K562 (cell line): ENCODE measurements around the gene ATP2B1. TPM values are rescaled to one million over a fixed set of nuclear protein-coding genes. Genes with fewer than 3 reads are reported as not detected.

Experiments
- CC2D1A ChIP-seq: fragments of 450-650 bp; IDR thresholded peaks from 2 replicates; pipeline ENCODE4 v1.6.1; 2017; ENCODE audit warnings: mild to moderate bottlenecking
- CXXC5 ChIP-seq: fragments of 250-450 bp; sonication (Bioruptor Pico); IDR thresholded peaks from 2 replicates; pipeline ENCODE4 v1.8.0; 2022; ENCODE audit warnings: inconsistent platforms, mild to moderate bottlenecking, moderate library complexity
- EZH2 ChIP-seq: IDR thresholded peaks from 2 replicates; pipeline ENCODE4 v1.6.1; 2012; ENCODE audit warnings: low read depth, mild to moderate bottlenecking, inconsistent platforms, low read length, borderline replicate concordance
- HMG20A ChIP-seq: fragments of 450-650 bp; formaldehyde crosslinking; conservative IDR thresholded peaks from 2 replicates; pipeline ENCODE4 v1.4.0; 2020; ENCODE audit warnings: mild to moderate bottlenecking, mixed read lengths
- KAT7 ChIP-seq: sonication (generic); formaldehyde crosslinking; IDR thresholded peaks from 2 replicates; pipeline ENCODE4 v1.8.0; 2022; ENCODE audit warnings: missing genetic modification reagents, mild to moderate bottlenecking, borderline replicate concordance
- PHB ChIP-seq: fragments of 250-450 bp; sonication (Bioruptor Pico); IDR thresholded peaks from 2 replicates; pipeline ENCODE4 v1.5.0; 2021
- PHTF2 ChIP-seq: fragments of 250-450 bp; sonication (Bioruptor Pico); IDR thresholded peaks from 2 replicates; pipeline ENCODE4 v1.5.0; 2021; ENCODE audit warnings: mild to moderate bottlenecking
- RFX1 ChIP-seq: fragments of 450-650 bp; IDR thresholded peaks from 2 replicates; pipeline ENCODE4 v1.6.1; 2016; ENCODE audit warnings: mild to moderate bottlenecking, moderate library complexity
- SMAD1 ChIP-seq: fragments of 150-350 bp; IDR thresholded peaks from 2 replicates; pipeline ENCODE4 v1.6.1; 2014; ENCODE audit warnings: low read length, low read depth; ENCODE audit not compliant: partially characterized antibody
- SMAD4 ChIP-seq: fragments of 250-450 bp; sonication (Bioruptor Pico); conservative IDR thresholded peaks from 2 replicates; pipeline ENCODE4 v1.8.0; 2021; ENCODE audit warnings: inconsistent platforms, mild to moderate bottlenecking, moderate library complexity
- SMARCA4 ChIP-seq: fragments of 450-650 bp; IDR thresholded peaks from 2 replicates; pipeline ENCODE4 v1.6.1; 2016
- SRSF1 ChIP-seq: fragments of 200-400 bp; formaldehyde crosslinking; IDR thresholded peaks from 2 replicates; pipeline ENCODE4 v1.6.1; 2017; ENCODE audit warnings: mild to moderate bottlenecking, low read depth, low read length, moderate library complexity
- ZC3H4 ChIP-seq: sonication (generic); formaldehyde crosslinking; IDR thresholded peaks from 2 replicates; pipeline ENCODE4 v1.9.0; 2021; ENCODE audit warnings: missing genetic modification reagents, borderline replicate concordance
- ZEB2 ChIP-seq: fragments of 450-650 bp; IDR thresholded peaks from 2 replicates; pipeline ENCODE4 v1.6.1; 2016
- ZNF3 ChIP-seq: fragments of 250-450 bp; sonication (Bioruptor Pico); IDR thresholded peaks from 2 replicates; pipeline ENCODE4 v1.5.0; 2021; ENCODE audit warnings: mild to moderate bottlenecking, moderate library complexity
- ZZZ3 ChIP-seq: fragments of 450-650 bp; IDR thresholded peaks from 2 replicates; pipeline ENCODE4 v1.6.1; 2016; ENCODE audit warnings: antibody characterized with exemption, mild to moderate bottlenecking, moderate library complexity
- polyA plus RNA-seq, 8 experiments: library from polyadenylated mRNA; depleted of rRNA in 4 of 8; stranded (reverse) in 5 of 8; unstranded in 3 of 8; fragments of >200 nt; fragmentation: Nextera tagmentation in 2 of 8; fragmentation: Illumina TruSeq in 1 of 8; extraction: Ambion mirVana in 2 of 8; extraction: Trizol in 1 of 8; gene quantifications; 2 replicates each; pipeline versions ENCODE4 v1.2.1 to v1.2.3, GENCODE V29; 2011 to 2014; ENCODE audit warnings: inconsistent platforms in 1 of 8, missing spikeins in 1 of 8
- total RNA-seq, 7 experiments: library from RNA; depleted of rRNA in 6 of 7; stranded (reverse); fragments of >200 nt in 6 of 7; fragmentation: Illumina TruSeq in 2 of 7; extraction: Trizol in 2 of 7; gene quantifications; 2 replicates each; pipeline versions ENCODE4 v1.2.1 to v1.2.3, GENCODE V29; 2011 to 2021; ENCODE audit warnings: low replicate concordance in 1 of 7
- TF ChIP-seq, protein P1 (sequence below): fragments of 450-650 bp; IDR thresholded peaks from 2 replicates; pipeline ENCODE4 v1.6.1; 2016; ENCODE audit warnings: missing biosample characterization, missing genetic modification characterization
- TF ChIP-seq, protein P2 (sequence below): fragments of 450-650 bp; IDR thresholded peaks from 2 replicates; pipeline ENCODE4 v1.7.1; 2018; ENCODE audit warnings: mild to moderate bottlenecking, low read depth; ENCODE audit not compliant: partially characterized antibody
- TF ChIP-seq, protein P3 (sequence below): fragments of 250-450 bp; sonication (Bioruptor Pico); IDR thresholded peaks from 2 replicates; pipeline ENCODE4 v1.9.0; 2021; ENCODE audit warnings: mild to moderate bottlenecking
- TF ChIP-seq, protein P4 (sequence below): fragments of 200-400 bp; formaldehyde crosslinking; IDR thresholded peaks from 2 replicates; pipeline ENCODE4 v1.6.1; 2017; ENCODE audit warnings: mild to moderate bottlenecking, low read depth, low read length, moderate library complexity
- TF ChIP-seq, protein P5 (sequence below): IDR thresholded peaks from 2 replicates; pipeline ENCODE4 v1.6.1; 2014; ENCODE audit warnings: antibody characterized with exemption

The ATP2B1 gene
- total and polyA plus RNA-seq, 9 of the 15 experiments (the other 6 are each of a cell fraction or from before 2014, with no cell fraction given): 8.6 to 39.0 (median 27.8) TPM

DNA sequence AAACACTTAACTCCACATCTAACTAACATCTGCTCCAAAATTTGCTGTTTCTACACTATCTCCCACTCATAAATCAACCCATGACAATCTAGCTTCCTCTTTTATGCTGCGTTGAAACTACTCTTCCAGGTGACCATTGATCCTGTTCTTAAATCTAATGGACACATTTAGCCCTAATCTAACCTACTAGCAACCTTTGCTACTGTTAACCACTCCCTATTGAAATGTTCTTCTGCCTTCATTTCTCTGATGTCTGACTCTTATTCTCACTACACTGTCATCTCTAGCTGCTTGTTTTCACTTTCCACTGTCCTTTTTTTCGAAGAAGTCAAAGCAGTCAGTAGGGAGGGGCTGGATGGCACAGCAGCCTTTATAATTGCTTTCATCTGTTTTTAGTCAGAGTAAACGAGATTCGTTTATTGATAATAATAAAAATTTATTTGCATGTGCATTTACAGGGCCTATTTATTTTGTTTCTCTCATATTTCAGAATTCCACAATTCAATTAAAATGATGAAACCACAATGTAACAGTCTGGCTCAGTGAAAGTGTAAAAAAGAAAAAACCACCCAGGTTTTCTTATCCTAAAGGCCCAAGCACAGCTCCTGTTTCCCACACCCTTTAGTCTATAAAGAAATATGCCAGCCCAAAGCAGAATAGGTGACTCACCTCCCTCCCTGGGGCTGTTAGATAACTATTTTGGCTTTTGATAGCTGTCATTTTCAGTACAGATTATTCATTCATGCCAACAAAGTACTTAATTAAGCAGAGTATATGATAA lies 44.9 kb downstream of the ATP2B1 start (continued):
- TF ChIP-seq EZH2 (no peak), ZEB2 (peak; percentile 96), ZNF3 (CRISPR knock-in tag) (no peak), HMG20A (CRISPR knock-in tag) (no peak), CC2D1A (no peak), SRSF1 (no peak), RFX1 (no peak), CXXC5 (CRISPR knock-in tag) (peak; percentile 45), ZZZ3 (no peak), KAT7 (CRISPR knock-in tag) (peak; percentile 53; the same call in 1 of the 2 replicates), SMARCA4 (peak; percentile 88), PHTF2 (no peak), SMAD4 (CRISPR knock-in tag) (0 out of 2 replicates have a peak, but pooled peaks have one; percentile 18), PHB (CRISPR knock-in tag) (no peak), ZC3H4 (CRISPR knock-in tag) (no peak), SMAD1 (no peak)
- TF ChIP-seq, protein P1, sequence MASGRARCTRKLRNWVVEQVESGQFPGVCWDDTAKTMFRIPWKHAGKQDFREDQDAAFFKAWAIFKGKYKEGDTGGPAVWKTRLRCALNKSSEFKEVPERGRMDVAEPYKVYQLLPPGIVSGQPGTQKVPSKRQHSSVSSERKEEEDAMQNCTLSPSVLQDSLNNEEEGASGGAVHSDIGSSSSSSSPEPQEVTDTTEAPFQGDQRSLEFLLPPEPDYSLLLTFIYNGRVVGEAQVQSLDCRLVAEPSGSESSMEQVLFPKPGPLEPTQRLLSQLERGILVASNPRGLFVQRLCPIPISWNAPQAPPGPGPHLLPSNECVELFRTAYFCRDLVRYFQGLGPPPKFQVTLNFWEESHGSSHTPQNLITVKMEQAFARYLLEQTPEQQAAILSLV: no peak
- TF ChIP-seq, protein P2, sequence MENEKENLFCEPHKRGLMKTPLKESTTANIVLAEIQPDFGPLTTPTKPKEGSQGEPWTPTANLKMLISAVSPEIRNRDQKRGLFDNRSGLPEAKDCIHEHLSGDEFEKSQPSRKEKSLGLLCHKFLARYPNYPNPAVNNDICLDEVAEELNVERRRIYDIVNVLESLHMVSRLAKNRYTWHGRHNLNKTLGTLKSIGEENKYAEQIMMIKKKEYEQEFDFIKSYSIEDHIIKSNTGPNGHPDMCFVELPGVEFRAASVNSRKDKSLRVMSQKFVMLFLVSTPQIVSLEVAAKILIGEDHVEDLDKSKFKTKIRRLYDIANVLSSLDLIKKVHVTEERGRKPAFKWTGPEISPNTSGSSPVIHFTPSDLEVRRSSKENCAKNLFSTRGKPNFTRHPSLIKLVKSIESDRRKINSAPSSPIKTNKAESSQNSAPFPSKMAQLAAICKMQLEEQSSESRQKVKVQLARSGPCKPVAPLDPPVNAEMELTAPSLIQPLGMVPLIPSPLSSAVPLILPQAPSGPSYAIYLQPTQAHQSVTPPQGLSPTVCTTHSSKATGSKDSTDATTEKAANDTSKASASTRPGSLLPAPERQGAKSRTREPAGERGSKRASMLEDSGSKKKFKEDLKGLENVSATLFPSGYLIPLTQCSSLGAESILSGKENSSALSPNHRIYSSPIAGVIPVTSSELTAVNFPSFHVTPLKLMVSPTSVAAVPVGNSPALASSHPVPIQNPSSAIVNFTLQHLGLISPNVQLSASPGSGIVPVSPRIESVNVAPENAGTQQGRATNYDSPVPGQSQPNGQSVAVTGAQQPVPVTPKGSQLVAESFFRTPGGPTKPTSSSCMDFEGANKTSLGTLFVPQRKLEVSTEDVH: peak; percentile 33
- TF ChIP-seq, protein P3, sequence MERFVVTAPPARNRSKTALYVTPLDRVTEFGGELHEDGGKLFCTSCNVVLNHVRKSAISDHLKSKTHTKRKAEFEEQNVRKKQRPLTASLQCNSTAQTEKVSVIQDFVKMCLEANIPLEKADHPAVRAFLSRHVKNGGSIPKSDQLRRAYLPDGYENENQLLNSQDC (CRISPR knock-in tag): no peak
- TF ChIP-seq, protein P4, sequence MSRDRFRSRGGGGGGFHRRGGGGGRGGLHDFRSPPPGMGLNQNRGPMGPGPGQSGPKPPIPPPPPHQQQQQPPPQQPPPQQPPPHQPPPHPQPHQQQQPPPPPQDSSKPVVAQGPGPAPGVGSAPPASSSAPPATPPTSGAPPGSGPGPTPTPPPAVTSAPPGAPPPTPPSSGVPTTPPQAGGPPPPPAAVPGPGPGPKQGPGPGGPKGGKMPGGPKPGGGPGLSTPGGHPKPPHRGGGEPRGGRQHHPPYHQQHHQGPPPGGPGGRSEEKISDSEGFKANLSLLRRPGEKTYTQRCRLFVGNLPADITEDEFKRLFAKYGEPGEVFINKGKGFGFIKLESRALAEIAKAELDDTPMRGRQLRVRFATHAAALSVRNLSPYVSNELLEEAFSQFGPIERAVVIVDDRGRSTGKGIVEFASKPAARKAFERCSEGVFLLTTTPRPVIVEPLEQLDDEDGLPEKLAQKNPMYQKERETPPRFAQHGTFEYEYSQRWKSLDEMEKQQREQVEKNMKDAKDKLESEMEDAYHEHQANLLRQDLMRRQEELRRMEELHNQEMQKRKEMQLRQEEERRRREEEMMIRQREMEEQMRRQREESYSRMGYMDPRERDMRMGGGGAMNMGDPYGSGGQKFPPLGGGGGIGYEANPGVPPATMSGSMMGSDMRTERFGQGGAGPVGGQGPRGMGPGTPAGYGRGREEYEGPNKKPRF: no peak
- TF ChIP-seq, protein P5, sequence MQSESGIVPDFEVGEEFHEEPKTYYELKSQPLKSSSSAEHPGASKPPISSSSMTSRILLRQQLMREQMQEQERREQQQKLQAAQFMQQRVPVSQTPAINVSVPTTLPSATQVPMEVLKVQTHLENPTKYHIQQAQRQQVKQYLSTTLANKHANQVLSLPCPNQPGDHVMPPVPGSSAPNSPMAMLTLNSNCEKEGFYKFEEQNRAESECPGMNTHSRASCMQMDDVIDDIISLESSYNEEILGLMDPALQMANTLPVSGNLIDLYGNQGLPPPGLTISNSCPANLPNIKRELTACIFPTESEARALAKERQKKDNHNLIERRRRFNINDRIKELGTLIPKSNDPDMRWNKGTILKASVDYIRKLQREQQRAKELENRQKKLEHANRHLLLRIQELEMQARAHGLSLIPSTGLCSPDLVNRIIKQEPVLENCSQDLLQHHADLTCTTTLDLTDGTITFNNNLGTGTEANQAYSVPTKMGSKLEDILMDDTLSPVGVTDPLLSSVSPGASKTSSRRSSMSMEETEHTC: no peak
